Smooth muscle cell of bladder (primary cell): ENCODE results near the gene AKR1C8. TPM values are rescaled to one million over a fixed set of nuclear protein-coding genes. Genes with fewer than 3 reads are reported as not detected.

Source experiments
- total RNA-seq: library from RNA; depleted of rRNA; stranded (reverse); fragments of >200 nt; gene quantifications from 2 replicates; pipeline ENCODE4 v1.2.3, GENCODE V29; 2014

Gene AKR1C8
- total RNA-seq: not detected in 2 replicates

DNA sequence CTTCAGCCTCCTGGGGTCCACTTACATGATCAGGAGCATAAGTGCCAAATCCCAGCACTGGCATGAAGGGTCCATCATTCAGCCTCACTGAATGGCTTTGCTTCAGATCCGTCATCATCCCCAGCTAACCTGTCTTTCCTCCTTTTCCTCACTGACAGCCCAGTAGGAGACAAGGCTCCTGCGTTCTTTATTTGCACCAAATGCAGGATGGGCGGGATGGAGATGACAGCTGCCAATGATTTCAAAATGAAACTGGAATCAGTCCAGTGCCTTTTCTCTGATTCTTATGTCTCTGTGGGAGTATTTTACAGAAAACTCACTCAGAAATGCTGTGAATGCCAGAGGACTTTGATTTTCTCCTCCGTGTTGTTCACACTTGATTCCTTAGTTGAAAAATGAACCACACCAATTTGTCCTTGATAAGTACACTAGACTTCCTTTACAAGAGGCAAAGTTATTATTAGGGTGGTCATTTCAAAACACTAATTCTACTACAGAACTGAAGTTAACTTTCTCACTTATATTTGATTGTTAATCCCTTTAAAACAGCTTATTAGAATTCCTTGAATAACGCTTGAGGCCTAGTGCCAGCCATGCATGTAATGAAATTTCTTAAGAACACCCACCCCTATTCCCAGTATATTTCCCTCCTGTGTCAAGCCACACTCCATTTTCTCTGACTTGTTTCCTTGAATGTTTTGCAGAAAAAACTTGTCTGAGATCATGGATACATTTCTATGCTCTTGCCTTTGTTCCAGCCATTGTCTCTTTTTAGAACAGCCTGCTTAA is at the start of gene AKR1C8:
Gene AKR1C8 (minus strand): TSS at position 164 of the 789 bp plus-strand sequence. CDS start 46 bp downstream, at position 118.

DNA sequence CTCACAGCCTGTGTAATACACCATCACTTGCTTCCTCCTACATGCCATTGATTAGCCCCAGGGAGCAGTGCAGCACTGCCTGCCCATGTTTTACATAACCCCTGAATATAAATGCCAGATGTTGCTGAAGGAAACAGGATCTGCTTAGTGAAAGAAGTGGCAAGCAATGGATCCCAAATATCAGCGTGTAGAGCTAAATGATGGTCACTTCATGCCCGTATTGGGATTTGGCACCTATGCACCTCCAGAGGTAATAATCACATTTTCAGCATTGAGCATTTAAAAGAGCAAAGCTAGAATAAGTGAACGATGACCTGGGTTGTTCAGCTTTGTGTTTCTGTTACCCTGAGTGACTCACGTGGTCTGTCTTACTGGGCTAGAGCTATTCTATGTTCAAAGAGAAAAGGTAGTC is 11.8 kb upstream of the AKR1C8 start, which contains the start of gene AKR1C4:
Gene AKR1C4 (plus strand): TSS at position 136 of the 412 bp plus-strand sequence. CDS start 31 bp downstream, at position 167.

Other genes with a start within 250 kb of the AKR1C8 start
- 218 and 321 TPM in 2 replicates for gene AKR1C1, start 221.7 kb downstream of the AKR1C8 start, total RNA-seq
- gene AKR1C2, start 181.3 kb downstream of the AKR1C8 start, total RNA-seq: 13.5 and 239 TPM in 2 replicates
- 48.4 and 82.3 TPM in 2 replicates for gene AKR1C3, start 90.7 kb downstream of the AKR1C8 start, total RNA-seq
- not detected in 2 replicates for gene AKR1C4, start 11.7 kb upstream of the AKR1C8 start, total RNA-seq
- not detected in 2 replicates for gene UCN3, start 179.8 kb upstream of the AKR1C8 start, total RNA-seq
- not detected in 2 replicates for gene TUBAL3, start 219.7 kb upstream of the AKR1C8 start, total RNA-seq
- 8.8 TPM in 2 replicates for gene NET1, start 227.4 kb upstream of the AKR1C8 start, total RNA-seq